NK-92 treated with Interleukin-12 subunit alpha and Interleukin-12 subunit beta, amount 100 ng/mL, for 24 hours (cell line): ENCODE results near the gene OR52L1.
"Not testable (repeated sequence)": the region's sequence is repeated elsewhere in the genome, so short reads cannot be mapped to it uniquely, and the experiment has no call there.

ENCODE experiments used
- DNase-seq: peaks from one replicate; lab custom pipeline; 2025; lab: John Stamatoyannopoulos, UW

Gene OR52L1

GRCh38 chr11:5986885-5987284 lies at the start of gene OR52L1:
Gene OR52L1 (minus strand): TSS chr11:5986985. CDS start chr11:5986930, 55 bp downstream.
- DNase-seq: no peak

- no peak for DNase-seq
Observed at GRCh38 chr11:6030708-6031405, 44.1 kb upstream of the OR52L1 start, which contains the start of gene OR56A1. Gene OR56A1 (minus strand): TSS chr11:6030758. CDS start chr11:6027692, 3,066 bp downstream.

- no peak for DNase-seq
Observed at GRCh38 chr11:6027501-6027900, 40.7 kb upstream of the OR52L1 start.

GRCh38 chr11:6025056-6025455 lies 38.3 kb upstream of the OR52L1 start:
- DNase-seq: no peak

- no peak for DNase-seq
Observed at GRCh38 chr11:6022956-6023355, 36.2 kb upstream of the OR52L1 start.

GRCh38 chr11:6013042-6013441 lies 26.3 kb upstream of the OR52L1 start:
- DNase-seq: no peak

- no peak for DNase-seq
Observed at GRCh38 chr11:6012035-6012668, 25.4 kb upstream of the OR52L1 start.

- no peak for DNase-seq
Observed at GRCh38 chr11:6006846-6007245, 20.1 kb upstream of the OR52L1 start, which contains the start of gene OR56A4. Gene OR56A4 (minus strand): TSS chr11:6006946. CDS start chr11:6002992, 3,954 bp downstream.

GRCh38 chr11:6006395-6006794 lies 19.6 kb upstream of the OR52L1 start:
- DNase-seq: no peak

- no peak for DNase-seq
Observed at GRCh38 chr11:6002202-6002699, 15.5 kb upstream of the OR52L1 start.

GRCh38 chr11:5994791-5995190 lies 8.0 kb upstream of the OR52L1 start:
- no peak for DNase-seq

- no peak for DNase-seq
Observed at GRCh38 chr11:5992604-5993251, 5.9 kb upstream of the OR52L1 start.

GRCh38 chr11:5992150-5992549 lies 5.4 kb upstream of the OR52L1 start:
- DNase-seq: no peak

GRCh38 chr11:5989203-5989602 lies 2.4 kb upstream of the OR52L1 start:
- no peak for DNase-seq

- DNase-seq: no peak
Observed at GRCh38 chr11:5983443-5983842, 3.3 kb downstream of the OR52L1 start.

GRCh38 chr11:5973530-5973929 lies 13.3 kb downstream of the OR52L1 start:
- no peak for DNase-seq

- no peak for DNase-seq
Observed at GRCh38 chr11:5968394-5968793, 18.4 kb downstream of the OR52L1 start, which contains the start of gene OR56A5. Gene OR56A5 (minus strand): TSS chr11:5968494. CDS start chr11:5968494, 0 bp downstream.

- DNase-seq: no peak
Observed at GRCh38 chr11:5967708-5968107, 19.1 kb downstream of the OR52L1 start.

GRCh38 chr11:5966958-5967357 lies 19.8 kb downstream of the OR52L1 start:
- no peak for DNase-seq

- not testable (repeated sequence) for DNase-seq
Observed at GRCh38 chr11:5960704-5961320, 26.0 kb downstream of the OR52L1 start.

GRCh38 chr11:5955586-5955985 lies 31.2 kb downstream of the OR52L1 start:
- no peak for DNase-seq

GRCh38 chr11:5941951-5942350 lies 44.8 kb downstream of the OR52L1 start, which contains the start of gene OR56A3:
Gene OR56A3 (plus strand): TSS chr11:5942251. CDS start chr11:5947347, 5,096 bp downstream.
- no peak for DNase-seq
